Stomach (tissue), 4 donors: Measurements from ENCODE around the gene DPF1.

Experiments
- EP300 ChIP-seq: sonication (generic); formaldehyde crosslinking; IDR thresholded peaks from one replicate; pipeline ENCODE4 v1.6.1; 2017; ENCODE audit warnings: antibody characterized with exemption
- TF ChIP-seq, protein P1 (sequence below), 7 experiments: fragments of 450-650 bp in 4 of 7; fragments of 200-600 bp in 3 of 7; sonication (generic) in 3 of 7; IDR thresholded peaks; one replicate each; pipeline ENCODE4 v1.5.1; 2016 to 2019; ENCODE audit warnings: antibody characterized with exemption in 7 of 7, control low read depth in 2 of 7, mild to moderate bottlenecking in 1 of 7

- TF ChIP-seq, protein P1, sequence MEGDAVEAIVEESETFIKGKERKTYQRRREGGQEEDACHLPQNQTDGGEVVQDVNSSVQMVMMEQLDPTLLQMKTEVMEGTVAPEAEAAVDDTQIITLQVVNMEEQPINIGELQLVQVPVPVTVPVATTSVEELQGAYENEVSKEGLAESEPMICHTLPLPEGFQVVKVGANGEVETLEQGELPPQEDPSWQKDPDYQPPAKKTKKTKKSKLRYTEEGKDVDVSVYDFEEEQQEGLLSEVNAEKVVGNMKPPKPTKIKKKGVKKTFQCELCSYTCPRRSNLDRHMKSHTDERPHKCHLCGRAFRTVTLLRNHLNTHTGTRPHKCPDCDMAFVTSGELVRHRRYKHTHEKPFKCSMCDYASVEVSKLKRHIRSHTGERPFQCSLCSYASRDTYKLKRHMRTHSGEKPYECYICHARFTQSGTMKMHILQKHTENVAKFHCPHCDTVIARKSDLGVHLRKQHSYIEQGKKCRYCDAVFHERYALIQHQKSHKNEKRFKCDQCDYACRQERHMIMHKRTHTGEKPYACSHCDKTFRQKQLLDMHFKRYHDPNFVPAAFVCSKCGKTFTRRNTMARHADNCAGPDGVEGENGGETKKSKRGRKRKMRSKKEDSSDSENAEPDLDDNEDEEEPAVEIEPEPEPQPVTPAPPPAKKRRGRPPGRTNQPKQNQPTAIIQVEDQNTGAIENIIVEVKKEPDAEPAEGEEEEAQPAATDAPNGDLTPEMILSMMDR (IDR thresholded peaks at IDR 0.05) = no peak
- no peak for TF ChIP-seq EP300
These were observed 53.7 kb downstream of the DPF1 start for GRCh38 chr19:38170334-38170733.
